ENCODE measurements around the gene ATP5F1E.

The ATP5F1E gene

DNA sequence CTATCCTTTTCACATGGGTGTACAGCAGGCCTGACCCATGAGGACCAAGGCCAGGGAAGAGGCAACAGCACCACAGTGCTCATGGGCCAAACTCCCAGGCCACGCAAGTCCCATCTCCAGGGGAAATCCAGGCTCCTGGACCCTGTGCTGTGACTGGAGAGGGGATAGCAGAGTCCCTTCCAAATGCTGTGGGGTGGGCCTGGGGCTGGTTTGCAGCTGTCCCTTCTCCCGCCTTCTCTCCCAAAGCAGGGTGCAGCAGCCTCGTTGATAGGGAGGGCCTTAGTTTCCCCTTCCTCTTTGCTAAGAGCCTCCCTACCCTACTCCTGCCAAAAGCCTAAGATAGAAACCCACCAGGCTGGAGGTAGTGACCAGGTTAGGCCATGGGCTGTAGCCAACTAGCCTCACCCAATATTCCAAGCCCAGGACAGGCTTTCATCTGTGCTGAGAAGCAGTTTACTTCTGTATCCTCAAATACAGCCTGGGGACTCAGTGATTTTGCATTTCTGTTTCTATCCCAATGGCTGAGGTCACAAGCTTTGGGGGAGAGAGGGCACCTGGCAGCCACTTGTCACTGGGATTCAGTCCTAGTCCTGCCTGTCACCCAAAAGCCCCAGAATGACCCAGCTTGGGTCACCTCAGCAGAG lies 26.5 kb downstream of the ATP5F1E start:
- H3K27me3 ChIP-seq (replicated peaks; ENCODE audit: control insufficient read depth, insufficient read depth, low read length): no peaks in the 10 kb centered on the region
- peaks cover 30% of the 10 kb centered on the region for H3K36me3 ChIP-seq (ENCODE audit: control insufficient read depth, insufficient read depth, low read length)
- TF ChIP-seq, protein P1, sequence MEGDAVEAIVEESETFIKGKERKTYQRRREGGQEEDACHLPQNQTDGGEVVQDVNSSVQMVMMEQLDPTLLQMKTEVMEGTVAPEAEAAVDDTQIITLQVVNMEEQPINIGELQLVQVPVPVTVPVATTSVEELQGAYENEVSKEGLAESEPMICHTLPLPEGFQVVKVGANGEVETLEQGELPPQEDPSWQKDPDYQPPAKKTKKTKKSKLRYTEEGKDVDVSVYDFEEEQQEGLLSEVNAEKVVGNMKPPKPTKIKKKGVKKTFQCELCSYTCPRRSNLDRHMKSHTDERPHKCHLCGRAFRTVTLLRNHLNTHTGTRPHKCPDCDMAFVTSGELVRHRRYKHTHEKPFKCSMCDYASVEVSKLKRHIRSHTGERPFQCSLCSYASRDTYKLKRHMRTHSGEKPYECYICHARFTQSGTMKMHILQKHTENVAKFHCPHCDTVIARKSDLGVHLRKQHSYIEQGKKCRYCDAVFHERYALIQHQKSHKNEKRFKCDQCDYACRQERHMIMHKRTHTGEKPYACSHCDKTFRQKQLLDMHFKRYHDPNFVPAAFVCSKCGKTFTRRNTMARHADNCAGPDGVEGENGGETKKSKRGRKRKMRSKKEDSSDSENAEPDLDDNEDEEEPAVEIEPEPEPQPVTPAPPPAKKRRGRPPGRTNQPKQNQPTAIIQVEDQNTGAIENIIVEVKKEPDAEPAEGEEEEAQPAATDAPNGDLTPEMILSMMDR (IDR thresholded peaks at IDR 0.05; ENCODE audit: insufficient read depth, low read length, poor library complexity, severe bottlenecking): no peak
- no peak for DNase-seq (ENCODE audit: extremely low read depth, insufficient read length)
- H3K4me3 ChIP-seq (replicated peaks; ENCODE audit: low read depth, low read length): peak overlapping the region; percentile 76

DNA sequence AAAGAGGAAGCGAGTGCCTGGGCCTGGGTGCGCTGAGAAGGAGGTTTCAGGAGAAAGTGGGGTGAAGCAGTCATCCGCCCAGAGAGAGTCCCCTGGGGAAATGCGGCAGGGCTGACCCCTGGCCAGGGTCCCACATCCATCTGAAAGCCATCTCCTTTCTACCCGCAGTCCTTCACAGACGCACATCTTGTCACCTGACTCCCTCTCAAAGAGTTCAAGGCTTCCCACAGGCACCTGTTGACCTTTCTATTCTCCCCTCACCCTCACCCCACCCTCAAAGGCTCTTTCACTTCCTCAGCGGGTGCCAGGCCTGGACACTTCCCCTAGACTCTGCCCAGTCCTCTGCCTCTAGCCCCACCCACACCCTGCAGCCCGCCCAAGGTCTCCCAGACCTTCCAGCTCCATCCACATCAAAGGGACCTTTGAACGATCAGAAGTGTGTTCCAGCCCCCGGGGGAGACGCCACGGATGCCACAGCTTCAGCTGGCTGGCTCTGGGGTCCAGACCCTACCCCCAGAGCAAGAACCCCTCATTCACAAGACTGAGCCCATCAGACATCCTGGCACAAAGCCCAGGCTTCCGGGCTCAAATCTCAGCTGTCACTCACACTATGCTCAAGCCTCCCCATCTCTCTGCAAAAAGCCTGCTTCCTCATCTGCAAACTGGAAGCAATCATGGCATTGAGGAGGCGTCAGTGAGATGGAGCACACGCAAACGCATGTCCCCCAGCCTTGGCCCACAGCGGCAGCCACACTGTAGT lies 27.2 kb downstream of the ATP5F1E start:
- H3K27me3 ChIP-seq (replicated peaks; ENCODE audit: control insufficient read depth, insufficient read depth, low read length): no peaks in the 10 kb centered on the region
- DNase-seq (ENCODE audit: extremely low read depth, insufficient read length): peak; percentile 91
- peak overlapping the region; percentile 76 for H3K4me3 ChIP-seq (replicated peaks; ENCODE audit: low read depth, low read length)
- TF ChIP-seq, protein P1 (IDR thresholded peaks at IDR 0.05; ENCODE audit: insufficient read depth, low read length, poor library complexity, severe bottlenecking): no peak
- peaks cover 35% of the 10 kb centered on the region for H3K36me3 ChIP-seq (ENCODE audit: control insufficient read depth, insufficient read depth, low read length)

DNA sequence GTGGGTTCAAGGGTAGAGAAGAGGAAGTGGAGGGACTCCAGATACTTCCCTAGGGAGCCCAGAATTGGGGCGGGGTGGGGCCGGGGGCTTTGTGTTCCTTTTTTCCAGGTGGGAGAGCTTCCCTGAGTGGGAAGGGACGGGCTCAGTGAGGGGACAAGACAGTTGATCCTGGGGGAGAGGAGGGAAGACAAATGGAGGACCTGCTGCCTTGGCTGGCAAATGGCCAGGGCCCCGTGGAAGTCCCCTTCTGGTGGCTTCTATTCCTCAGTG lies 27.7 kb downstream of the ATP5F1E start:
- Histone ChIP-seq H3K4me3 (replicated peaks; ENCODE audit: low read depth, low read length) (peak overlapping the region; percentile 76), H3K36me3 (ENCODE audit: control insufficient read depth, insufficient read depth, low read length) (peaks cover 36% of the 10 kb centered on the region), H3K27me3 (replicated peaks; ENCODE audit: control insufficient read depth, insufficient read depth, low read length) (no peaks in the 10 kb centered on the region)
- DNase-seq (ENCODE audit: extremely low read depth, insufficient read length): no peak
- TF ChIP-seq, protein P1 (IDR thresholded peaks at IDR 0.05; ENCODE audit: insufficient read depth, low read length, poor library complexity, severe bottlenecking): no peak

DNA sequence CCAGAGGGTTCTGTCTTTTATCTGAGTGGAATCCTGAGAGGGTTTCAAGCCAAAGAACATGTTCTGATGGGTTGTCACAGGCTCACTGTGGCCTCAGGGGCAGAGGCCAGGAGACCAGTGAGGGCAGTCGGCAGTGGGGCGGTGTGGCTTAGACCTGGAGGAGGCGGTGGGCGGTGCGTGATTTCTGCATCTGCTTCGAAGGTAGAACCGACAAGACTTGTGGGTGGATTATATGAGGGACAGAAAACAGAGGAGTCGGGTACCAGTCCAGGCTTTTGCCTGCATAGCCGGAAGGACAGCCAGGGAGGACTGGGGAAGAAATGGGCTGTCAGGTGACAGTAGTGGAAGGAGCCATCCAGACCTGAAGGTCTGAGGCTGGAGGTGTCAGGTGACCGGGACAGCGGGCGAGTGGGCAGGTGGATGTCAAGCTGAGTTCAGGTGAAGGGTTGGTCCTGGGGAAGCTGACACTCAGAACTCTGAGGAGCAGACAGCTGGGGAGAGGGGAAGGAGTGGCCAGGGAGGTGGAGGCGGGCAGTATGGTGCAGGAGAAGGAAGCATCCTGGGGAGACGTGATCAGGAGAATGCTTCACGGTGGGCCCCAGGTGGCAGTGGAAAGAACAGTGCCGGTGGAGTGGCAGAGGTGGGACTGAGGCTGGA lies 28.2 kb downstream of the ATP5F1E start:
- TF ChIP-seq, protein P1 (IDR thresholded peaks at IDR 0.05; ENCODE audit: insufficient read depth, low read length, poor library complexity, severe bottlenecking): no peak
- Histone ChIP-seq H3K36me3 (ENCODE audit: control insufficient read depth, insufficient read depth, low read length) (peaks cover 39% of the 10 kb centered on the region), H3K4me3 (replicated peaks; ENCODE audit: low read depth, low read length) (peak overlapping the region; percentile 76), H3K27me3 (replicated peaks; ENCODE audit: control insufficient read depth, insufficient read depth, low read length) (no peaks in the 10 kb centered on the region)
- no peak for DNase-seq (ENCODE audit: extremely low read depth, insufficient read length)

DNA sequence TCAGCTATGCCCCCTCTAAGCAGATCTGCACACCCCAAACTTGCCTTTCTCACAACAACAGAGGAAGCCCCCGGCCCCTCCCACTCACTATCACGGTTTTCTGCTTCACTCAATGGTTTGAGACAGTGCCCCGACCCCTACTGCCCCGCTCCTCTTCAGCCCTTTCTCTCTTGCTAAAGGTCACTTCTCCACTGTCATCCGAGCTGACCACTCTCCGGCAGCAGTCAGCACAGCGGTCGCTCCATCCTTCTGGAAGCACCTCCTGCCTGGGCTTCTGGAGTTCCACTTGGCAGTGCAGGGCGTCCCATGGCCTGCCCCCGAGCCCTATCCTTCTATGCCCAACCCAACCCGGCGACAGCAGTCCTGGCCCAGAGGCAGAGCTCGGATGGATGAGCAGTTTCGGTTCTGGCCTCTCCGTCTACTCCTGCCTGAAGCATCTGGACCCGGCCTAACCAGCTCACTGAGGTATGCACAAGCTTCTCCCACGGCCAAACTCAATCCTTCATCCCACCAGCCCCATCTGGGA lies 29.2 kb downstream of the ATP5F1E start:
- TF ChIP-seq, protein P1 (IDR thresholded peaks at IDR 0.05; ENCODE audit: insufficient read depth, low read length, poor library complexity, severe bottlenecking): no peak
- no peak overlapping the region for H3K4me3 ChIP-seq (replicated peaks; ENCODE audit: low read depth, low read length)
- no peaks in the 10 kb centered on the region for H3K27me3 ChIP-seq (replicated peaks; ENCODE audit: control insufficient read depth, insufficient read depth, low read length)
- peaks cover 42% of the 10 kb centered on the region for H3K36me3 ChIP-seq (ENCODE audit: control insufficient read depth, insufficient read depth, low read length)
- no peak for DNase-seq (ENCODE audit: extremely low read depth, insufficient read length)

Measured in GM06990 (cell line).